Caco-2 (cell line): ENCODE data around the gene SLC43A1. TPM values are rescaled to one million over a fixed set of nuclear protein-coding genes. Genes with fewer than 3 reads are reported as not detected.

ENCODE experiments used
- BruUV-seq: library from RNA; stranded (reverse); fragments of 400-500 nt; replicated peaks from 2 replicates; lab custom pipeline; 2021; lab: Mats Ljungman, UMichigan
- CTCF ChIA-PET: fragments of 300-600 bp; sonication (Branson Sonifier 250); formaldehyde crosslinking; loops from one replicate; lab custom pipeline; 2022; ENCODE audit warnings: antibody characterized with exemption; lab: Charles Lee
- POLR2A ChIA-PET: fragments of 300-600 bp; sonication (Branson Sonifier 250); formaldehyde crosslinking; loops from one replicate; lab custom pipeline; 2022; ENCODE audit warnings: antibody characterized with exemption; lab: Charles Lee
- DNase-seq, 2 experiments: peaks; one replicate each; pipeline versions ENCODE4 v3.0.0 to v3.0.0-alpha.2; 2020 to 2022
- H3K27me3 ChIP-seq: replicated peaks from 2 replicates; pipeline ENCODE4 v1.6.0; 2011; ENCODE audit warnings: low read length; ENCODE audit not compliant: control insufficient read depth, insufficient read depth
- H3K36me3 ChIP-seq: 2 replicates; pipeline ENCODE4 v1.5.1; 2011; ENCODE audit warnings: low read length; ENCODE audit not compliant: control insufficient read depth, insufficient read depth
- H3K4me1 ChIP-seq: fragments of 250-450 bp; sonication (Bioruptor Pico); 2 replicates; pipeline ENCODE4 v1.5.1; 2020; ENCODE audit warnings: mild to moderate bottlenecking
- H3K4me3 ChIP-seq: 2 replicates; pipeline ENCODE4 v1.5.1; 2011; ENCODE audit warnings: low read depth, mild to moderate bottlenecking, control low read depth, low read length
- H3K9me3 ChIP-seq: fragments of 250-450 bp; sonication (Bioruptor Pico); 2 replicates; pipeline ENCODE4 v1.5.1; 2020; ENCODE audit warnings: mild to moderate bottlenecking, moderate library complexity
- H3K27ac Mint-ChIP-seq: one replicate; pipeline ENCODE4 v1.8.0; 2022; ENCODE audit warnings: mixed read lengths; ENCODE audit not compliant: unreplicated experiment
- H3K27me3 Mint-ChIP-seq: one replicate; pipeline ENCODE4 v1.8.0; 2022; ENCODE audit warnings: mixed read lengths; ENCODE audit not compliant: insufficient read depth, unreplicated experiment
- H3K36me3 Mint-ChIP-seq: one replicate; pipeline ENCODE4 v1.8.0; 2022; ENCODE audit warnings: mild to moderate bottlenecking, mixed read lengths; ENCODE audit not compliant: insufficient read depth, unreplicated experiment
- H3K4me1 Mint-ChIP-seq: one replicate; pipeline ENCODE4 v1.8.0; 2022; ENCODE audit warnings: low read depth, mixed read lengths; ENCODE audit not compliant: unreplicated experiment
- H3K4me3 Mint-ChIP-seq: one replicate; pipeline ENCODE4 v1.8.0; 2022; ENCODE audit warnings: mild to moderate bottlenecking, moderate library complexity, mixed read lengths; ENCODE audit not compliant: unreplicated experiment
- H3K9me3 Mint-ChIP-seq: one replicate; pipeline ENCODE4 v1.8.0; 2022; ENCODE audit warnings: mixed read lengths; ENCODE audit not compliant: unreplicated experiment
- CTCF ChIP-seq, 2 experiments: fragments of 200-600 bp in 1 of 2; IDR thresholded peaks; 1 replicate in 1 of 2; 2 replicates in 1 of 2; pipeline versions ENCODE4 v1.5.1 to v1.8.0; 2011 to 2022; ENCODE audit warnings: antibody characterized with exemption in 1 of 2, control low read depth in 1 of 2, inconsistent platforms in 1 of 2, low read depth in 1 of 2, low read length in 1 of 2, mild to moderate bottlenecking in 1 of 2, moderate library complexity in 1 of 2; ENCODE audit not compliant: insufficient read depth in 1 of 2, severe bottlenecking in 1 of 2, unreplicated experiment in 1 of 2
- intact Hi-C: fragments of 100-400 bp; cut with micrococcal nuclease; formaldehyde crosslinking; loops from one replicate; pipeline ENCODE4 v1.10.0; 2022; ENCODE audit not compliant: unreplicated experiment
- total RNA-seq: library from RNA; stranded (reverse); gene quantifications from 2 replicates; pipeline ENCODE4 v1.2.3, GENCODE V29; 2022

Gene SLC43A1
- total RNA-seq, 1 experiment from 2014 or later: 71.7 TPM

GRCh38 chr11:57551941-57552340 is 36.4 kb upstream of the SLC43A1 start:
- Histone ChIP-seq H3K4me3 (no peak overlapping the region; the same call in 1 of the 2 replicates), H3K36me3 (no peaks in the 10 kb centered on the region), H3K9me3 (no peaks in the 10 kb centered on the region), H3K27me3 (no peaks in the 10 kb centered on the region), H3K4me1 (peaks cover 49% of the 10 kb centered on the region)
- no peak for TF ChIP-seq CTCF (IDR thresholded peaks at IDR 0.05; ENCODE audit: insufficient read depth in 1 of 2, low read depth in 1 of 2, low read length in 1 of 2, severe bottlenecking in 1 of 2, unreplicated experiment in 1 of 2)
- Mint-ChIP-seq H3K27me3 (no peaks in the 10 kb centered on the region), H3K4me1 (peaks cover 23% of the 10 kb centered on the region), H3K27ac (peak overlapping the region; percentile 99), H3K9me3 (no peaks in the 10 kb centered on the region), H3K36me3 (peaks cover 10% of the 10 kb centered on the region), H3K4me3 (peak overlapping the region; percentile 75)
- intact Hi-C loops: loop anchor here (1.0 kb wide), 2 partner anchors 22 to 59 kb away; partner anchors contain the start of gene TIMM10
- peak; percentile 50 to 52 for DNase-seq
- ChIA-PET POLR2A (interaction anchor here (0.6 to 1.5 kb wide), 4 partner anchors 8 to 58 kb away, joined by 4 to 13 read pairs (median 8); partner anchors contain the start of genes TIMM10 and UBE2L6), CTCF (interaction anchor here (0.8 to 2.1 kb wide), 11 partner anchors 16 to 206 kb away, joined by 3 to 13 read pairs (median 7); partner anchors contain the start of genes RTN4RL2, TIMM10 and UBE2L6)
- TSS peak; percentile 87 for BruUV-seq

- no peak for TF ChIP-seq CTCF (IDR thresholded peaks at IDR 0.05; ENCODE audit: insufficient read depth in 1 of 2, low read depth in 1 of 2, low read length in 1 of 2, severe bottlenecking in 1 of 2, unreplicated experiment in 1 of 2)
- BruUV-seq: no TSS peak
- Mint-ChIP-seq H3K4me3 (no peak overlapping the region), H3K9me3 (no peaks in the 10 kb centered on the region), H3K4me1 (peaks cover 23% of the 10 kb centered on the region), H3K27ac (peak overlapping the region; percentile 28), H3K36me3 (peaks cover 11% of the 10 kb centered on the region), H3K27me3 (no peaks in the 10 kb centered on the region)
- no peaks in the 10 kb centered on the region for H3K36me3 ChIP-seq
- no peaks in the 10 kb centered on the region for H3K27me3 ChIP-seq
- no peaks in the 10 kb centered on the region for H3K9me3 ChIP-seq
- ChIA-PET POLR2A (no interaction called here), CTCF (no interaction called here)
- H3K4me3 ChIP-seq: no peak overlapping the region
- intact Hi-C loops: no loop called here
- H3K4me1 ChIP-seq: peaks cover 50% of the 10 kb centered on the region
- DNase-seq: no peak
These were observed 34.5 kb upstream of the SLC43A1 start for GRCh38 chr11:57549983-57550382.

- Mint-ChIP-seq H3K27me3 (no peaks in the 10 kb centered on the region), H3K4me1 (peaks cover 27% of the 10 kb centered on the region), H3K9me3 (no peaks in the 10 kb centered on the region), H3K36me3 (peaks cover 11% of the 10 kb centered on the region), H3K4me3 (no peak overlapping the region), H3K27ac (peak overlapping the region; percentile 88)
- POLR2A ChIA-PET: interaction anchor here (0.8 kb wide), 1 partner anchor 17 kb away, joined by 3 read pairs; the partner anchor contains the start of gene TIMM10
- Histone ChIP-seq H3K4me3 (no peak overlapping the region), H3K27me3 (no peaks in the 10 kb centered on the region), H3K9me3 (no peaks in the 10 kb centered on the region), H3K36me3 (no peaks in the 10 kb centered on the region), H3K4me1 (peaks cover 45% of the 10 kb centered on the region)
- TF ChIP-seq CTCF (IDR thresholded peaks at IDR 0.05; ENCODE audit: insufficient read depth in 1 of 2, low read depth in 1 of 2, low read length in 1 of 2, severe bottlenecking in 1 of 2, unreplicated experiment in 1 of 2): no peak
- DNase-seq: no peak
- BruUV-seq: no TSS peak
- intact Hi-C loops: no loop called here
- CTCF ChIA-PET: interaction anchor here (0.7 to 2.0 kb wide), 5 partner anchors 55 to 93 kb away, joined by 4 to 8 read pairs (median 5); partner anchors contain the start of gene RTN4RL2
These were observed 32.4 kb upstream of the SLC43A1 start for GRCh38 chr11:57547854-57548377.
